ENCODE measurements around the gene MAFG. TPM values are rescaled to one million over a fixed set of nuclear protein-coding genes. Genes with fewer than 3 reads are reported as not detected.

MAFG gene
- total and polyA plus RNA-seq, 9 of the 15 experiments (the other 6 are each of a cell fraction or from before 2014, with no cell fraction given) = 1.1 to 58.1 (median 24.9) TPM

DNA sequence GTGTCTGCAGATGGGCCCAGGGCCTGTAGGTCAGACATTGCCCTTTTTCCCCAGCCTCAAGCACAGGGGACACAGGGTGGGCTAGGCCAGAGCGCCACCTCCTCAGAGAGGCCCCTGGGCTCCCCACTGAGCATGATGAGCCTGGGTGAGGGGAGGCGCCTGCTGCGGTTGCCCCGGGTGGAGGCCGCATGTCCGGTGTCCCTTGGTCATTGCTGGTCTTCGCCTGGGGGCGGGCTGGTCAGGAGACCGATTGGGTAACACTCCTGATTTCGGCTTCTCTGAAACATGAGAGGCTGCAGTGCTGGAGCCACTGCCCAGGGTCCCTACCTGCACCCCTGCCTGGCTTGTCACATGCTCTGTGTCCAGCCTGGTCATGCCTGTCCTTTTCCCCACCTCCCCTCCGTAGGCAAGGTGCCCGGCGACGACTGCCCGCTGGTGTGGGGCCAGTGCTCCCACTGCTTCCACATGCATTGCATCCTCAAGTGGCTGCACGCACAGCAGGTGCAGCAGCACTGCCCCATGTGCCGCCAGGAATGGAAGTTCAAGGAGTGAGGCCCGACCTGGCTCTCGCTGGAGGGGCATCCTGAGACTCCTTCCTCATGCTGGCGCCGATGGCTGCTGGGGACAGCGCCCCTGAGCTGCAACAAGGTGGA, 27.9 kb downstream of the MAFG start:
- Histone ChIP-seq H2AFZ (ENCODE audit: low read depth, low read length) (no peak overlapping the region), H3K36me3 (ENCODE audit: control insufficient read depth, insufficient read depth, low read length) (peaks cover 66% of the 10 kb centered on the region; the same call in 2 of the 3 replicates), H3K27me3 (ENCODE audit: control insufficient read depth in 2 of 2, insufficient read depth in 2 of 2, low read length in 2 of 2) (no peaks in the 10 kb centered on the region), H3K9me3 (replicated peaks; ENCODE audit: control insufficient read depth, insufficient read depth, low read depth, low read length) (no peaks in the 10 kb centered on the region), H3K4me1 (replicated peaks in 1 of 2; ENCODE audit: control insufficient read depth in 2 of 2, insufficient read depth in 2 of 2, low read length in 2 of 2) (peaks cover 10 to 62% of the 10 kb centered on the region in 2 experiments), H3K4me2 (ENCODE audit: insufficient read depth, low read length) (no peak overlapping the region), H3K27ac (ENCODE audit: extremely low read depth, low read depth, low read length) (no peak overlapping the region), H3K9ac (ENCODE audit: insufficient read depth in 1 of 2, low read depth in 2 of 2, low read length in 2 of 2) (no peak overlapping the region), H3K9me1 (ENCODE audit: control insufficient read depth, insufficient read depth, low read length) (no peaks in the 10 kb centered on the region), H3K79me2 (ENCODE audit: control insufficient read depth, insufficient read depth, low read length) (no peaks in the 10 kb centered on the region; the same call in 2 of the 3 replicates), H4K20me1 (replicated peaks; ENCODE audit: control insufficient read depth, insufficient read depth, low read length) (peaks cover 9% of the 10 kb centered on the region; the same call in 1 of the 2 replicates), H3K4me3 (no peak overlapping the region)
- ChIA-PET CTCF (ENCODE audit: low intra/inter-chr PET ratio) (no interaction called here), POLR2A (interaction anchor here (0.7 to 1.0 kb wide), 4 partner anchors 8 to 25 kb away, joined by 3 to 5 read pairs (median 3); partner anchors contain the start of genes ALYREF and ANAPC11)
- FAIRE-seq = no peak
- intact Hi-C loops (cut with micrococcal nuclease) (no loop called here), in situ Hi-C loops (cut with MboI) (no loop called here)
- no TSS peak for BruUV-seq (replicated peaks)
- 89% methylated on average over 17 of the region's 22 CpGs for WGBS (ENCODE audit: insufficient coverage, low coverage, missing lambda C conversion rate)
- DNase-seq (ENCODE audit: extremely low read depth in 1 of 4, low spot score in 3 of 4) = no peak
- no peak for ATAC-seq
- no peak for TF ChIP-seq CC2D1A (IDR thresholded peaks at IDR 0.05)
- no peak for TF ChIP-seq TCF7L2 (IDR thresholded peaks at IDR 0.05; ENCODE audit: low read depth, low read length)
- no peak for TF ChIP-seq ZBTB8A (IDR thresholded peaks at IDR 0.05; ENCODE audit: partially characterized antibody)
- TF ChIP-seq, protein P1, sequence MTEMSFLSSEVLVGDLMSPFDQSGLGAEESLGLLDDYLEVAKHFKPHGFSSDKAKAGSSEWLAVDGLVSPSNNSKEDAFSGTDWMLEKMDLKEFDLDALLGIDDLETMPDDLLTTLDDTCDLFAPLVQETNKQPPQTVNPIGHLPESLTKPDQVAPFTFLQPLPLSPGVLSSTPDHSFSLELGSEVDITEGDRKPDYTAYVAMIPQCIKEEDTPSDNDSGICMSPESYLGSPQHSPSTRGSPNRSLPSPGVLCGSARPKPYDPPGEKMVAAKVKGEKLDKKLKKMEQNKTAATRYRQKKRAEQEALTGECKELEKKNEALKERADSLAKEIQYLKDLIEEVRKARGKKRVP (CRISPR knock-in tag; IDR thresholded peaks at IDR 0.05) = no peak
- TF ChIP-seq RBM22 (IDR thresholded peaks at IDR 0.05; ENCODE audit: low read depth, low read length, poor library complexity, severe bottlenecking) = peak; percentile 91
- TF ChIP-seq ZNF766 (CRISPR knock-in tag; conservative IDR thresholded peaks at IDR 0.05) = no peak
- no peak for TF ChIP-seq STAT5B (CRISPR knock-in tag; IDR thresholded peaks at IDR 0.05)
- peak; percentile 59; the same call in 1 of the 2 replicates for TF ChIP-seq ZC3H4 (CRISPR knock-in tag; IDR thresholded peaks at IDR 0.05; ENCODE audit: borderline replicate concordance)
- TF ChIP-seq, protein P2, sequence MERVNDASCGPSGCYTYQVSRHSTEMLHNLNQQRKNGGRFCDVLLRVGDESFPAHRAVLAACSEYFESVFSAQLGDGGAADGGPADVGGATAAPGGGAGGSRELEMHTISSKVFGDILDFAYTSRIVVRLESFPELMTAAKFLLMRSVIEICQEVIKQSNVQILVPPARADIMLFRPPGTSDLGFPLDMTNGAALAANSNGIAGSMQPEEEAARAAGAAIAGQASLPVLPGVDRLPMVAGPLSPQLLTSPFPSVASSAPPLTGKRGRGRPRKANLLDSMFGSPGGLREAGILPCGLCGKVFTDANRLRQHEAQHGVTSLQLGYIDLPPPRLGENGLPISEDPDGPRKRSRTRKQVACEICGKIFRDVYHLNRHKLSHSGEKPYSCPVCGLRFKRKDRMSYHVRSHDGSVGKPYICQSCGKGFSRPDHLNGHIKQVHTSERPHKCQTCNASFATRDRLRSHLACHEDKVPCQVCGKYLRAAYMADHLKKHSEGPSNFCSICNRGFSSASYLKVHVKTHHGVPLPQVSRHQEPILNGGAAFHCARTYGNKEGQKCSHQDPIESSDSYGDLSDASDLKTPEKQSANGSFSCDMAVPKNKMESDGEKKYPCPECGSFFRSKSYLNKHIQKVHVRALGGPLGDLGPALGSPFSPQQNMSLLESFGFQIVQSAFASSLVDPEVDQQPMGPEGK (CRISPR knock-in tag; IDR thresholded peaks at IDR 0.05; ENCODE audit: borderline replicate concordance) = no peak
- TF ChIP-seq KAT8 (IDR thresholded peaks at IDR 0.05; ENCODE audit: low read depth) = no peak
- TF ChIP-seq HDAC2 (IDR thresholded peaks at IDR 0.05) = no peak
- no peak for TF ChIP-seq FOXJ3 (CRISPR knock-in tag; IDR thresholded peaks at IDR 0.05)
- TF ChIP-seq, protein P3, sequence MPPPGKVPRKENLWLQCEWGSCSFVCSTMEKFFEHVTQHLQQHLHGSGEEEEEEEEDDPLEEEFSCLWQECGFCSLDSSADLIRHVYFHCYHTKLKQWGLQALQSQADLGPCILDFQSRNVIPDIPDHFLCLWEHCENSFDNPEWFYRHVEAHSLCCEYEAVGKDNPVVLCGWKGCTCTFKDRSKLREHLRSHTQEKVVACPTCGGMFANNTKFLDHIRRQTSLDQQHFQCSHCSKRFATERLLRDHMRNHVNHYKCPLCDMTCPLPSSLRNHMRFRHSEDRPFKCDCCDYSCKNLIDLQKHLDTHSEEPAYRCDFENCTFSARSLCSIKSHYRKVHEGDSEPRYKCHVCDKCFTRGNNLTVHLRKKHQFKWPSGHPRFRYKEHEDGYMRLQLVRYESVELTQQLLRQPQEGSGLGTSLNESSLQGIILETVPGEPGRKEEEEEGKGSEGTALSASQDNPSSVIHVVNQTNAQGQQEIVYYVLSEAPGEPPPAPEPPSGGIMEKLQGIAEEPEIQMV (tag; conservative IDR thresholded peaks at IDR 0.05; ENCODE audit: low read depth) = no peak
- TF ChIP-seq, protein P4, sequence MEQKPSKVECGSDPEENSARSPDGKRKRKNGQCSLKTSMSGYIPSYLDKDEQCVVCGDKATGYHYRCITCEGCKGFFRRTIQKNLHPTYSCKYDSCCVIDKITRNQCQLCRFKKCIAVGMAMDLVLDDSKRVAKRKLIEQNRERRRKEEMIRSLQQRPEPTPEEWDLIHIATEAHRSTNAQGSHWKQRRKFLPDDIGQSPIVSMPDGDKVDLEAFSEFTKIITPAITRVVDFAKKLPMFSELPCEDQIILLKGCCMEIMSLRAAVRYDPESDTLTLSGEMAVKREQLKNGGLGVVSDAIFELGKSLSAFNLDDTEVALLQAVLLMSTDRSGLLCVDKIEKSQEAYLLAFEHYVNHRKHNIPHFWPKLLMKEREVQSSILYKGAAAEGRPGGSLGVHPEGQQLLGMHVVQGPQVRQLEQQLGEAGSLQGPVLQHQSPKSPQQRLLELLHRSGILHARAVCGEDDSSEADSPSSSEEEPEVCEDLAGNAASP (IDR thresholded peaks at IDR 0.05) = no peak
- no peak for TF ChIP-seq XRCC5 (IDR thresholded peaks at IDR 0.05; ENCODE audit: low read depth, low read length)
- no peak for TF ChIP-seq SMAD4 (CRISPR knock-in tag; conservative IDR thresholded peaks at IDR 0.05)
